Activated CD8-positive, alpha-beta memory T cell treated with anti-CD3 and anti-CD28 coated beads, Interleukin-2, amount 10 ng/mL, durations not matched to agents 7 days and 5 days (primary cell): ENCODE data around the gene CATSPER2. TPM values are rescaled to one million over a fixed set of nuclear protein-coding genes. Genes with fewer than 3 reads are reported as not detected.
"Not testable (repeated sequence)": the region's sequence is repeated elsewhere in the genome, so short reads cannot be mapped to it uniquely, and the experiment has no call there.

Experiments
- ATAC-seq: fragments of 150-1000 bp; cut with Tn5 transposase; one replicate; pipeline ENCODE4 v1.10.0; 2021; ENCODE audit warnings: moderate library complexity
- CTCF ChIA-PET: fragments of 350-600 bp; sonication (Branson Sonifier 250); formaldehyde crosslinking; loops from one replicate; lab custom pipeline; 2021; ENCODE audit warnings: antibody characterized with exemption; lab: Charles Lee
- DNase-seq: peaks from one replicate; pipeline ENCODE4 v3.0.0-alpha.2; 2020
- H3K27ac Mint-ChIP-seq: one replicate; pipeline ENCODE4 v1.8.0; 2021; ENCODE audit warnings: mild to moderate bottlenecking, mixed read lengths
- H3K27me3 Mint-ChIP-seq: one replicate; pipeline ENCODE4 v1.8.0; 2021; ENCODE audit warnings: mixed read lengths
- H3K36me3 Mint-ChIP-seq: one replicate; pipeline ENCODE4 v1.8.0; 2021; ENCODE audit warnings: mild to moderate bottlenecking, mixed read lengths
- H3K4me1 Mint-ChIP-seq: one replicate; pipeline ENCODE4 v1.8.0; 2021; ENCODE audit warnings: mixed read lengths
- H3K4me3 Mint-ChIP-seq: one replicate; pipeline ENCODE4 v1.8.0; 2021; ENCODE audit warnings: mild to moderate bottlenecking, moderate library complexity, mixed read lengths
- H3K9me3 Mint-ChIP-seq: one replicate; pipeline ENCODE4 v1.8.0; 2022; ENCODE audit warnings: low read depth, mixed read lengths
- total RNA-seq, 2 experiments: library from RNA; stranded (reverse); gene quantifications; one replicate each; pipeline ENCODE4 v1.2.3, GENCODE V29; 2021

The CATSPER2 gene
- 1 to 10 TPM in 1 of 2 experiments, under 1 TPM in 1; 0.94 to 1.3 TPM for total RNA-seq

GRCh38 chr15:43648649-43649429 lies at the start of gene CATSPER2:
CATSPER2 (minus strand) TSS chr15:43648844; CDS start chr15:43648061, 783 bp downstream.
- no peaks in the 10 kb centered on the region for H3K9me3 Mint-ChIP-seq
- no peaks in the 10 kb centered on the region for H3K4me1 Mint-ChIP-seq
- H3K27me3 Mint-ChIP-seq = no peaks in the 10 kb centered on the region
- ATAC-seq (peak; percentile 65), DNase-seq (no peak)
- CTCF ChIA-PET = no interaction called here
- H3K4me3 Mint-ChIP-seq = no peak within 1 kb of the TSS
- H3K27ac Mint-ChIP-seq = no peak within 1 kb of the TSS
- H3K36me3 Mint-ChIP-seq = peaks cover 1% of the 10 kb centered on the region

- H3K27ac Mint-ChIP-seq, H3K36me3 Mint-ChIP-seq, H3K4me3 Mint-ChIP-seq, H3K9me3 Mint-ChIP-seq, H3K4me1 Mint-ChIP-seq, DNase-seq, CTCF ChIA-PET: not testable (repeated sequence)
- H3K27me3 Mint-ChIP-seq = peaks cover 11% of the 10 kb centered on the region
- ATAC-seq = peak; percentile 24
Observed at GRCh38 chr15:43693148-43694022, 44.7 kb upstream of the CATSPER2 start, which contains the start of gene CKMT1A. CKMT1A (plus strand) TSS chr15:43693859; CDS start chr15:43694051, 192 bp downstream.

GRCh38 chr15:43692679-43693078 lies 44.0 kb upstream of the CATSPER2 start:
- H3K36me3 Mint-ChIP-seq, ATAC-seq, H3K9me3 Mint-ChIP-seq, H3K4me1 Mint-ChIP-seq, H3K27ac Mint-ChIP-seq, H3K4me3 Mint-ChIP-seq, CTCF ChIA-PET, DNase-seq: not testable (repeated sequence)
- H3K27me3 Mint-ChIP-seq = peaks cover 10% of the 10 kb centered on the region

GRCh38 chr15:43689604-43690301 lies 41.1 kb upstream of the CATSPER2 start:
- H3K27me3 Mint-ChIP-seq, CTCF ChIA-PET: not testable (repeated sequence)
- ATAC-seq = peak; percentile 100

GRCh38 chr15:43674175-43674574 lies 25.5 kb upstream of the CATSPER2 start:
- H3K4me1 Mint-ChIP-seq, H3K9me3 Mint-ChIP-seq, DNase-seq, H3K27me3 Mint-ChIP-seq, H3K27ac Mint-ChIP-seq, ATAC-seq, CTCF ChIA-PET, H3K36me3 Mint-ChIP-seq, H3K4me3 Mint-ChIP-seq: not testable (repeated sequence)

More at GRCh38 chr15:43689604-43690301, 41.1 kb upstream of the CATSPER2 start:
- H3K9me3 Mint-ChIP-seq, DNase-seq, H3K4me3 Mint-ChIP-seq, H3K4me1 Mint-ChIP-seq, H3K27ac Mint-ChIP-seq, H3K36me3 Mint-ChIP-seq: not testable (repeated sequence)

- H3K36me3 Mint-ChIP-seq, CTCF ChIA-PET, H3K27ac Mint-ChIP-seq, ATAC-seq, DNase-seq, H3K9me3 Mint-ChIP-seq, H3K4me3 Mint-ChIP-seq, H3K4me1 Mint-ChIP-seq, H3K27me3 Mint-ChIP-seq: not testable (repeated sequence)
Observed at GRCh38 chr15:43666177-43666576, 17.5 kb upstream of the CATSPER2 start.

GRCh38 chr15:43663333-43663732 lies 14.7 kb upstream of the CATSPER2 start:
- H3K36me3 Mint-ChIP-seq, ATAC-seq, DNase-seq, CTCF ChIA-PET, H3K27me3 Mint-ChIP-seq, H3K4me1 Mint-ChIP-seq, H3K9me3 Mint-ChIP-seq, H3K4me3 Mint-ChIP-seq, H3K27ac Mint-ChIP-seq: not testable (repeated sequence)

- H3K9me3 Mint-ChIP-seq, H3K4me1 Mint-ChIP-seq, H3K4me3 Mint-ChIP-seq, CTCF ChIA-PET, H3K27ac Mint-ChIP-seq, H3K36me3 Mint-ChIP-seq, H3K27me3 Mint-ChIP-seq, ATAC-seq, DNase-seq: not testable (repeated sequence)
Observed at GRCh38 chr15:43662293-43662692, 13.6 kb upstream of the CATSPER2 start.

GRCh38 chr15:43659727-43660126 lies 11.1 kb upstream of the CATSPER2 start:
- H3K27ac Mint-ChIP-seq, H3K4me3 Mint-ChIP-seq, CTCF ChIA-PET, ATAC-seq, H3K4me1 Mint-ChIP-seq, H3K9me3 Mint-ChIP-seq, H3K36me3 Mint-ChIP-seq, H3K27me3 Mint-ChIP-seq, DNase-seq: not testable (repeated sequence)

- H3K27me3 Mint-ChIP-seq, H3K27ac Mint-ChIP-seq, CTCF ChIA-PET, ATAC-seq, DNase-seq, H3K4me3 Mint-ChIP-seq, H3K4me1 Mint-ChIP-seq, H3K9me3 Mint-ChIP-seq, H3K36me3 Mint-ChIP-seq: not testable (repeated sequence)
Observed at GRCh38 chr15:43649430-43649926, 834 bp upstream of the CATSPER2 start.

- H3K4me1 Mint-ChIP-seq, DNase-seq, CTCF ChIA-PET, H3K27ac Mint-ChIP-seq, H3K27me3 Mint-ChIP-seq, H3K36me3 Mint-ChIP-seq, H3K4me3 Mint-ChIP-seq, ATAC-seq, H3K9me3 Mint-ChIP-seq: not testable (repeated sequence)
Observed at GRCh38 chr15:43638464-43639204, 10.0 kb downstream of the CATSPER2 start.

GRCh38 chr15:43626937-43627336 lies 21.7 kb downstream of the CATSPER2 start:
- ATAC-seq, H3K9me3 Mint-ChIP-seq, CTCF ChIA-PET: not testable (repeated sequence)

More at GRCh38 chr15:43626937-43627336, 21.7 kb downstream of the CATSPER2 start:
- DNase-seq, H3K36me3 Mint-ChIP-seq, H3K27me3 Mint-ChIP-seq, H3K4me3 Mint-ChIP-seq, H3K27ac Mint-ChIP-seq, H3K4me1 Mint-ChIP-seq: not testable (repeated sequence)
